NCI-H774 (cell line): ENCODE data around the gene CUBN.

Experiments used
- DNase-seq: peaks from one replicate; lab custom pipeline; 2025; lab: John Stamatoyannopoulos, UW

Gene CUBN

GRCh38 chr10:16950656-16951601, 178.7 kb downstream of the CUBN start:
- no peak for DNase-seq

GRCh38 chr10:16949816-16950215, 179.8 kb downstream of the CUBN start:
- no peak for DNase-seq

GRCh38 chr10:16948361-16948760, 181.2 kb downstream of the CUBN start:
- no peak for DNase-seq

DNA sequence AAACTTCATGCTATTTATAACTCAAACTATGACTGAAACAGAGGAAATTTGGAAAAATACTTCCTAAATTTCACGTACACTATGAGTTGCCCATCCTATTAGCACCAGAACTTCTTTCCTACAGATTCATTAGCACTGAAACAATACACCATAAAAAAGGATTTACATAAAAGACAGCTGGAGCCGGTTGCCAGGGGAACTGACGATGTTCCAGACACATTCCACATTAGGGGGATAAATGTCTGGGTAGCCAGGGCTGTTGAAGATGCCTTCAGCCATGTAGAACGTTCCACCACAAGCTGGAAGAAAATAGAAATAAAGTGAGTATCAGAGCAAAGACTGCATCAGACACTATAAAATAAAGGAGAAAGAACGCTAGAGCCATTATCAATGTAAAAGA, 182.5 kb downstream of the CUBN start:
- no peak for DNase-seq

DNA sequence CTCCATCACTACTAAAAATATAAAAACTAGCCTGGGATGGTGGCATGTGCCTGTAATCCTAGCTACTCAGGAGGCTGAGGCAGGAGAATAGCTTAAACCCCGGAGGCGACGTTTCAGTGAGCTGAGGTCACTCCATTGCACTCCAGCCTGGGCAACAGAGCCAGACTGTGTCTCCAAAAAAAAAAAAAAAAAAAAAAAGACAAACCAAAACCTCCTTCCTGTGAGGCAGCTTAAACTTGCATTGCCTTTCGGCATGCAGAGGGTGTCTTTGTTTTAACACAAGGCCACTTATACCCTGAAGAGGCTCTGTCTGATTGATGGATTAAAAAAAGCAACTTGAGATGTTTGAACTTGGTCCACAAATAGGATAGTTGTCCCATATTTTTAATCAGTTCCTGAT, 184.0 kb downstream of the CUBN start:
- no peak for DNase-seq

- DNase-seq: no peak
Observed at GRCh38 chr10:16944986-16945385, 184.6 kb downstream of the CUBN start.

DNA sequence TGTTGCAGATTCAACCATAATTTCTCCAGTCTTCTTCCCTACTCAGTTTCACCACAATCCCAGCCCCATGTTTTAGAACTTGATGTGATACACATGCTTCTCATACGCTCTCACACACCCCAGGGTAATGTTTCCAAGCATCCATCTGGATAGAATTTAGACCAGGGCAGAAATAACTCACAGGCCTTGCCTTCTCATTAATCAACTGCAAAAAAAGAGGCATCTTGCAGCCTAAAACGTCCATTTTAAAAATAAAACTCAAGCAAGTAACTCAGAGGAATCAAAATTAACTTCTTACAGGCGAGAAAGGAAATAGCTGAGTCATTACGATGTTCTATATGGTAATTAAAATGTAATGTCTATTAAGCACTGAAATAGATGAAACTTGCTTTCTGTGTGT, 185.2 kb downstream of the CUBN start:
- DNase-seq: no peak

DNA sequence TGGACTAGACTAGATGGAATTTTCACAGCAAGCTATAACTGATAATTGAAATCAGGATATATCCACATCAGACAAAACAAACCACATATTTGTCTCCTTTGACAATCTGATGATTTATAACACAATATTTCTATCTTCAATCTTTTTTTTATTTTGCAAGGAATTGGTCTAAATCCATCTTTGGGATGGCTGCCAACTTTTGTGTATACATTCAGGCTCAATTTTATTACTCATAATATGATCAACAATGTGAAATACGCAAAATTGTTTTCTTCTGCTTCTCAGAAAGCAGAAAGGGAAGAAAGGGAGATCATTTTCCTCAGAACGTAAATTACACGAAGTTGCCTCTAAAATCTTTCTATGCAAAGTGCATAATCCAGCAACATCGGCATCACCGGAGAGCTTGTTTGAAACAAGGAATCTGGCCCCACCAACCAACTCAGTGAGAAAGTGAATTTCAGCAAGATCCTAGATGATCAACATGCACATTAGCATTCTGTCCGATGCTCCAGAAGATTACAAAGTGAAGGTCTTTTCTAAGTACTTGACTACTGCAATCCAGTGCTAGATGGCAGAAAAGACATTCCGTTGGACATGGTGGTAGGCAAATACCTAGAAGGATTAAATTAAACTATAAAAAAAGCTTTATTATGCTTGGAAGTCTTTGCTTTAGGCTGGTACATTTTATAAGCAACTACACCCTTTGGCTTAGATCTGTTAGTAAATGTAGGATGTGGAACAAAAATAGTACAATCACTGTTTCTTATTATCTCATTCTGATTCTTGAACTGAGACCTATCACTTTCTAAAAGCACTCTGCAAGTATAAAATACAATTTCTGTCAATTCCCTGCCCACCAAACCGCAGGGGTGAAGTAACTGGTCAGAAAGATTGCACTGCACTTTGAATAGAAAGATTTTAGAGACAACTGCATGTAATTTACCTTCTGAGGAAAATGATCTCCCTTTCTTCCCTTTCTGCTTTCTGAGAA, 186.0 kb downstream of the CUBN start:
- DNase-seq: no peak

DNA sequence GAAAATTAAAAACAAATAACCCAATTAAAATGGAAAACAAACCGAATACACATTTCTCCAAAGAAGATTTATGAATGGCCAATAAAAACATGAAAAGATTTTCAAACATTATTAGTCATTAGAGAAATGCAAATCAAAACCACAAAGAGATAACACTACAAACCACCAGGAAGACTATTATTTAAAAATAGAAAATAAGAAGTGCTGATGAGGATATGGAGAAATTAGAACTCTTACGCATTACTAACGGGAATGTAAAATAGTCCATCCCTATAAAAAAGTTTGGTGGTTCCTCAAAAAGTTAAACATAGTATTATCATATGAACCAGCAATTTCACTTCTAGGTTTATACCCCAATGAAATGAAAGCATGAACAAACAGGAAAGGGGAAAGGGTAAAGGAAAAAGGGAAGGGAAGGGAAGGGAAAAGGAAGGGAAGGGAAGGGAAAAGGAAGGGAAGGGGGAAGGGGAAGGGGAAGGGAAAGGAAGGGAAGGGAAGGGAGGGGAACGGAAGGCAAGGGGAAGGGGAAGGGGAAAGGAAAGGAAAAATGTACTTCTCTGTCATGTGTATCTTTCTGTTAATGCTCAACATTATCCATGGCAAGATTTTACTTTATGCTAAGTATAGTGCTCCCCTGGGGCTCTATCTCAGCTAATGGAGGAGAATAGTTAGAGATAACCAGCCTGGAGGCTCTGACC, 187.1 kb downstream of the CUBN start:
- no peak for DNase-seq

DNA sequence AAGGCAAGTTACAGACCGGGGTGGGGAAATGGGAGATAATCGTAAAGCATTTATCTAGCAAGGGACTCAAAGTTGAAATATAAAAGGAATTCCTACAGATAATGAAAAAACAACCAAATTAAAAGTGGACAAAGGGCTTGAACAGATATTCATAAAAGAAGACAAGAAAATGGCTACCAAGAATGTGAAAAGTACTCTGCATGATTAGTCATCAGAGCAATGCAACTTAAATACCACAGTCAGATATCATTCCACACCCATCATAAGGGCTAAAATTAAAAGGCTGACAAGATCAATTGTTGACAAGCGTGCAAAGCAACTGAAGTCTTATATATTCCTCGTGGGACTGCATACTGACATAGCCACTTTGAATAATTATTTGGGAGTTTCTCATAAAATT, 187.7 kb downstream of the CUBN start:
- DNase-seq: no peak

DNA sequence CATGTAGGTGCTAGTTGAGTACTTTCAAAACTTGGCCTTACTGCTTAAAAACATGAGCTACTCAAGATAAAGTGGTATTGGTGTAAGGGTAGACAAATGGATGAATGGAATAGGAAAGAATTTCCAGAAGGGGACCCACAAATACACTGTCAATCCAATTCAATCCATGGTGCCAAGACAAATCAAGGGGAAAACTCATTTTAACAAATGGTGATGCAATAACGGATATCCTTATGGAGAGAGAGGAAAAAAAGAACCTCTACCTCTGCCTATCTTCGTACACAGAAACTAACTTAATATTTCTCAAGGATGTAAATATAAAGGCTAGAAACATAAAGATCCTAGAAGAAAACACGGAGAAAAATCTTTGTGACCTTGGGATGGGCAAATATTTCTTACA, 188.5 kb downstream of the CUBN start:
- no peak for DNase-seq

DNA sequence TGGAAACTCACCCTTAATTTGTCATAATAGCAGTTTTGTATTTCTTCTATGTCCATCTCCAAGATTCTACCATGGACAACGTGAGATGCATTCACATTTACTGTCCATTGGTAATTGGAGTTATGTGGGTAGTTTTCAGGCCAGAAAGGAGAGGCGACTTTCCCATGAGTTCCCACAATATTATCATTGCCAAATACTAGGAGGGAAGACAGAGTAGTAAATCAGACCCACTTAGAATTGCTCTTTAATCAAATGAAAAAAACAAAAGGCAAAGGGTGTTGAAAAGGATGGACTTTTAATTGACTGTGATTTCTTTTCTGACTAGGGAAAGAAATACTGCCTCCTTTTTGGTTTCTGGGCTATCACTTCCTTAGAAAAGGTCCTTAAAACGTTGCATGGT, 190.7 kb downstream of the CUBN start:
- no peak for DNase-seq

GRCh38 chr10:16934461-16934860, 195.2 kb downstream of the CUBN start:
- no peak for DNase-seq

DNA sequence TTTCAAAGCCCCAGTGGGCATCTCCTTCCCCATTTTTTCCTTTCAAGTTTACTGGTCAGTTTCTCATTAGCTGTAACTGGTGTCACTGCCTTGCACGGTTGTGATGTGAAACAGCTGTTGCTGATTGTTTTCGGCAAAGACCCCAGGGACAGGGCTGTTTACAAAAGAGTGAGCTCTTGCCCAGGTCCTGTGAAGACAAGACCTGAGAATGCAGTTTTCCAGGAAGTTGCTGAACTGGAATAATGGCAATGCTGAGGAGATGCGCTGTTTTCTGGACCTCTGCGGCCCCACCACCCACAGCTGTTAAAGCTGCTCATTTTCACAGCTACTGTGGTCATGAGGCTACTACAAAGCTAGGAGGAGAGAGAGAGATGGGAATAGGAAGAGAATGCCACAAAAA, 195.8 kb downstream of the CUBN start:
- no peak for DNase-seq

GRCh38 chr10:16931930-16932329, 197.7 kb downstream of the CUBN start:
- DNase-seq: no peak

DNA sequence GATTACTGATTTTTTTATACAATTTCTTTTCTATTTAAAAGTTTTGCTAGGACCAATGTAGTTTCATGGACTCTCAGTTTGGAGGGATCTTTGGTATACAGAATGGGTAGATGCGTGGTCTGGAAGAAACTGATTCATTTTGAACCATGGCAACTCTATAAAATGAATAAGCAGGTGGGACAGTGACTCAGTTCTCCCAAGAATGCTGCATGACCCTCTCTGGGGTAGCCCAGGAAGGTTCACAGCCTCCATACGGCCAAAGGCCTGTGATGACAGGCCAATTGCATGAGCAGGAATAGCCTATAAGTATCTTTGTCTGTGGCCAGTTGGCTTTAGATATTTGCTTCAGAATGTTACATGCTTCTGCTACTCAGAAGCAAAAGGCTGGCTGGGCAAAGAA, 199.1 kb downstream of the CUBN start:
- DNase-seq: no peak

- DNase-seq: no peak
Observed at GRCh38 chr10:16929069-16929468, 200.5 kb downstream of the CUBN start.

DNA sequence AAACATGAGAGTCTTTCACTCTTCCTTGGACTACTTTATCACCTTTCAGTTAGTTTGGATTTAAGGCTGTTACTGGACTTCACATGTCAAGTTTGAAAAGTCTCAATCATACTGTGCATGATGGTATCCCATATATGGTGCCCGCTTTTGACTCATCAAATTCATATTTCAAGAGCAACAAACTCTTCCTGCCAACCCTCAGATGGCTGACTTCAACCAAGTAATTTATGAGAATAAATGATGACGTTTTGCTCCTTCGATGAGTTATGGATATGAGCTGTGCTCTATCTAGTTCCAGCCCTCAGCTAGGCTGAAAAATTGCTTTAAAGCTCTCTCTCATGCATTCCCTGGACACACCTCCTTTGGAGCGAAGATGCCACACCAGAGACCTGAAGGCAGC, 202.1 kb downstream of the CUBN start:
- no peak for DNase-seq

DNA sequence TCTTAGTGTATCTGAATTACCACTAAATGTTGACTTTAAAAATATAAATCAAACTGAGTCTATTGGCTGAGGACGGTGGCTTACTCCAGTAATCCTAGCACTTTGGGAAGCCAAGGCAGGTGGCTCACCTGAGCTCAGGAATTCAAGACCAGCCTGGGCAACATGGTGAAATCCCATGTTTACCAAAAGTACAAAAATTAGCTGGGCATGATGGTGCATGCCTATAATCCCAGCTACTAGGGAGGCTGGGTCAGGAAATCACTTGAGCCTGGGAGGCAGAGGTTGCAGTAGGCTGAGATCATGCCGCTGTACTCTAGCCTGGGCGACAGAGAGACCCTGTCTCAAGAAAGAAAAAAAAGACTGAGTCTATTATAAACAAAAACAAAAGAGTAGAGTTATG, 205.9 kb downstream of the CUBN start:
- no peak for DNase-seq

DNA sequence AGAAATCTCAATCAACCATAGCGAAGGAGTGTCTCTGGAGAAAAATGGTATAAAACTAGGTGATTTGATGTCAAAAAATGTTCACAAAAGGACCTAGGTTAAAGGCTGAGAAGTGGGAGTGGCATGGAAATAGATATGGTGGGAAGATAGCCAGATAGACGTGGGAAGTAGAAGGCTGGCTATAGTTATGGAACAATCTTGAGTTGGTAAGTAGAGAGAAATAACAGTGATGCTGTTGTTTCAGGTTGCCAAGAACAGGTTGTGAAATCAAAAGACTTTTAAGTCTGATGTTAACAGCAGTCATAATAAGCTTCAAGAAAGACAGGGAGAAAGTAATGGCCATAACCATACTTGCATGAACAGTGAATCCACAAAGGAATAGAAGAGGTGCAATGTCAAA, 206.3 kb downstream of the CUBN start:
- DNase-seq: no peak

- DNase-seq: no peak
Observed at GRCh38 chr10:16919121-16919982, 210.3 kb downstream of the CUBN start.
